Kidney epithelial cell (primary cell): Measurements from ENCODE around the gene ARID5B. TPM values are rescaled to one million over a fixed set of nuclear protein-coding genes. Genes with fewer than 3 reads are reported as not detected.

Experiments
- DNase-seq: peaks from one replicate; pipeline ENCODE4 v3.0.0-alpha.2; 2010; ENCODE audit warnings: low read depth
- H3K27me3 ChIP-seq: 2 replicates; pipeline ENCODE4 v1.6.0; 2011; ENCODE audit warnings: low read length; ENCODE audit not compliant: control insufficient read depth, insufficient read depth
- H3K36me3 ChIP-seq: 2 replicates; pipeline ENCODE4 v1.5.1; 2011; ENCODE audit warnings: low read length; ENCODE audit not compliant: control insufficient read depth, insufficient read depth
- H3K4me3 ChIP-seq: 2 replicates; pipeline ENCODE4 v1.5.1; 2011; ENCODE audit warnings: low read depth, mild to moderate bottlenecking, control low read depth, low read length
- CTCF ChIP-seq: IDR thresholded peaks from 2 replicates; pipeline ENCODE4 v1.5.1; 2011; ENCODE audit warnings: mild to moderate bottlenecking, moderate library complexity, low read length, control low read depth, inconsistent platforms; ENCODE audit not compliant: insufficient read depth, poor library complexity, severe bottlenecking
- total RNA-seq: library from RNA; depleted of rRNA; stranded (reverse); fragments of >200 nt; gene quantifications from 2 replicates; pipeline ENCODE4 v1.2.3, GENCODE V29; 2015

The ARID5B gene
- total RNA-seq, 1 donor from 2014 or later: 11.6 TPM

GRCh38 chr10:61978965-61979364, 77.5 kb downstream of the ARID5B start:
- Histone ChIP-seq H3K4me3 (no peak overlapping the region), H3K36me3 (no peaks in the 10 kb centered on the region), H3K27me3 (no peaks in the 10 kb centered on the region)
- no peak for TF ChIP-seq CTCF
- no peak for DNase-seq

GRCh38 chr10:61981460-61981859, 80.0 kb downstream of the ARID5B start:
- no peak for TF ChIP-seq CTCF
- Histone ChIP-seq H3K4me3 (no peak overlapping the region), H3K27me3 (no peaks in the 10 kb centered on the region), H3K36me3 (no peaks in the 10 kb centered on the region)
- DNase-seq: no peak

- no peak for TF ChIP-seq CTCF
- H3K27me3 ChIP-seq: no peaks in the 10 kb centered on the region
Measured at GRCh38 chr10:61983255-61983654, 81.8 kb downstream of the ARID5B start.

GRCh38 chr10:61984803-61985418, 83.4 kb downstream of the ARID5B start:
- no peak overlapping the region for H3K4me3 ChIP-seq
- H3K36me3 ChIP-seq: no peaks in the 10 kb centered on the region
- no peak for DNase-seq
- no peaks in the 10 kb centered on the region for H3K27me3 ChIP-seq
- no peak for TF ChIP-seq CTCF

More at GRCh38 chr10:61983255-61983654, 81.8 kb downstream of the ARID5B start:
- DNase-seq: no peak
- Histone ChIP-seq H3K4me3 (no peak overlapping the region), H3K36me3 (no peaks in the 10 kb centered on the region)

- DNase-seq: no peak
- Histone ChIP-seq H3K27me3 (no peaks in the 10 kb centered on the region), H3K36me3 (no peaks in the 10 kb centered on the region), H3K4me3 (no peak overlapping the region)
- TF ChIP-seq CTCF: no peak
Measured at GRCh38 chr10:61985715-61986114, 84.2 kb downstream of the ARID5B start.

- no peaks in the 10 kb centered on the region for H3K27me3 ChIP-seq
- no peak overlapping the region for H3K4me3 ChIP-seq
- DNase-seq: no peak
- H3K36me3 ChIP-seq: no peaks in the 10 kb centered on the region
- no peak for TF ChIP-seq CTCF
Measured at GRCh38 chr10:61986382-61986781, 84.9 kb downstream of the ARID5B start.
